Esophagus squamous epithelium (tissue), 4 donors: ENCODE results near the gene PDZD7.

Experiments used
- POLR2A ChIP-seq, 4 donors: fragments of 450-650 bp; IDR thresholded peaks; one replicate each; pipeline ENCODE4 v1.6.1; 2017; ENCODE audit warnings: antibody characterized with exemption in 4 of 4, mild to moderate bottlenecking in 4 of 4, moderate library complexity in 3 of 4
- TF ChIP-seq, protein P1 (sequence below), 6 experiments: fragments of 450-650 bp in 4 of 6; fragments of 200-600 bp in 2 of 6; sonication (generic) in 2 of 6; IDR thresholded peaks; one replicate each; pipeline ENCODE4 v1.5.1; 2016 to 2019; ENCODE audit warnings: antibody characterized with exemption in 6 of 6, mild to moderate bottlenecking in 4 of 6, moderate library complexity in 4 of 6

DNA sequence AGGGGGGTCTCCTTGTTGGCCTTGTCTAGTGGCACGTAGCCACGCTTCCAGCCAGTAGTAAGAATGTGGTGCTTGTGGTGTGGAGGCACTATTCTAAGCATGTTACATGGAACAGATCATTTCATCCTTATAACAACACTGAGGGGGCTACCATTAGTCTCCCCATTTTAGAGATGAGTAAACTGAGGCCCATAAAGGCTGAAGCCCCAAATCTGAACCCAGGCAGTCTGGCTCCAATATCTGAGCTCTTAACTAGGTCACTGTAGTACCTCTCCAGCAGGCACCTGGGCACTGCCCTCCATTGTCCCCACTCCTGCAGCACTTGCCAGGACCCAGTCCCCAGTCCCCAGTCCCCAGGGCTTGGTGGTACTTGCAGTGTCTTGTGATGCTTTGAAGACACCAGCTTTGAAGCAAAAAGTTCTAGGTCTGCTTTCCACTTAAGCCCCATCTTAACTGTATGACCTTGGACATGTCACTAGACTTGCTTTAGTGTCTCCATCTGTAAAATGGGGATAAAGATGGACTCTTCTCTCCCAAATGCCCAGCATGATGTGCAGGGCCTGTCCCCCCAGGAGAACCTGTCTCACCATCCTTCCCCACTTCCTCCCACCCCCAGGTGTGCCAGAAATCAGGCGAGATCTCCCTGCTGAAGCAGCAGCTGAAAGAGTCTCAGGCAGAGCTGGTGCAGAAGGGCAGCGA lies 24.9 kb downstream of the PDZD7 start:
- TF ChIP-seq, protein P1, sequence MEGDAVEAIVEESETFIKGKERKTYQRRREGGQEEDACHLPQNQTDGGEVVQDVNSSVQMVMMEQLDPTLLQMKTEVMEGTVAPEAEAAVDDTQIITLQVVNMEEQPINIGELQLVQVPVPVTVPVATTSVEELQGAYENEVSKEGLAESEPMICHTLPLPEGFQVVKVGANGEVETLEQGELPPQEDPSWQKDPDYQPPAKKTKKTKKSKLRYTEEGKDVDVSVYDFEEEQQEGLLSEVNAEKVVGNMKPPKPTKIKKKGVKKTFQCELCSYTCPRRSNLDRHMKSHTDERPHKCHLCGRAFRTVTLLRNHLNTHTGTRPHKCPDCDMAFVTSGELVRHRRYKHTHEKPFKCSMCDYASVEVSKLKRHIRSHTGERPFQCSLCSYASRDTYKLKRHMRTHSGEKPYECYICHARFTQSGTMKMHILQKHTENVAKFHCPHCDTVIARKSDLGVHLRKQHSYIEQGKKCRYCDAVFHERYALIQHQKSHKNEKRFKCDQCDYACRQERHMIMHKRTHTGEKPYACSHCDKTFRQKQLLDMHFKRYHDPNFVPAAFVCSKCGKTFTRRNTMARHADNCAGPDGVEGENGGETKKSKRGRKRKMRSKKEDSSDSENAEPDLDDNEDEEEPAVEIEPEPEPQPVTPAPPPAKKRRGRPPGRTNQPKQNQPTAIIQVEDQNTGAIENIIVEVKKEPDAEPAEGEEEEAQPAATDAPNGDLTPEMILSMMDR (IDR thresholded peaks at IDR 0.05) = no peak
- TF ChIP-seq POLR2A (IDR thresholded peaks at IDR 0.05) = no peak
